Activated naive CD4-positive, alpha-beta T cell treated with anti-CD3 and anti-CD28 coated beads, Interleukin-2, amount 50 U/mL, for 24 hours (primary cell): ENCODE results near the gene FAM98A.
A peak's percentile ranks its signal among the peaks of the same experiment; 100 is the strongest.

Source experiments
- H3K27ac Mint-ChIP-seq: one replicate; pipeline ENCODE4 v1.8.0; 2021; ENCODE audit warnings: mild to moderate bottlenecking, mixed read lengths
- H3K27me3 Mint-ChIP-seq: one replicate; pipeline ENCODE4 v1.8.0; 2021; ENCODE audit warnings: mixed read lengths
- H3K36me3 Mint-ChIP-seq: one replicate; pipeline ENCODE4 v1.8.0; 2021; ENCODE audit warnings: mixed read lengths
- H3K4me1 Mint-ChIP-seq: one replicate; pipeline ENCODE4 v1.8.0; 2021; ENCODE audit warnings: mixed read lengths
- H3K4me3 Mint-ChIP-seq: one replicate; pipeline ENCODE4 v1.8.0; 2021; ENCODE audit warnings: mild to moderate bottlenecking, mixed read lengths
- H3K9me3 Mint-ChIP-seq: one replicate; pipeline ENCODE4 v1.8.0; 2021; ENCODE audit warnings: mixed read lengths

FAM98A gene

DNA sequence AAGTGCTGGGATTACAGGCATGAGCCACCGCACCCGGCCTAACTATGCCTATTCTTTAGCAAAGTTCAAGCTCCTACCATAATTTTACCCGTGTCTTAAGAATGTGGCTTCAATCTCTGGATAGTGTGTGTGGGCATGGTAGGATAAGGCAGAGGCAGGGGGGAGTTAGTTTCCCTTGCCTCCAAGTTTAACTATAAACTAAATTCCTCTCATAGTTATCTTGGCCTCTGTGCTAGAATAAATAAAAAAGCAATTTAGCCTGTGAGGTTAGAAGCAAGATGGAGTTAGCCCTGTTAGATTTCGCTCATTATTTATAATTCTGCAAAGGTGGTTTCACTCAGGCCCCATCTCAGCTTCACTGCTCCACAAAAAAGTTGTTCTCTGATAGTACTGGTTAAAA is 7.0 kb upstream of the FAM98A start:
- H3K27ac Mint-ChIP-seq: no peak overlapping the region
- no peaks in the 10 kb centered on the region for H3K36me3 Mint-ChIP-seq
- H3K27me3 Mint-ChIP-seq: no peaks in the 10 kb centered on the region
- H3K4me3 Mint-ChIP-seq: no peak overlapping the region
- H3K9me3 Mint-ChIP-seq: no peaks in the 10 kb centered on the region
- no peaks in the 10 kb centered on the region for H3K4me1 Mint-ChIP-seq

DNA sequence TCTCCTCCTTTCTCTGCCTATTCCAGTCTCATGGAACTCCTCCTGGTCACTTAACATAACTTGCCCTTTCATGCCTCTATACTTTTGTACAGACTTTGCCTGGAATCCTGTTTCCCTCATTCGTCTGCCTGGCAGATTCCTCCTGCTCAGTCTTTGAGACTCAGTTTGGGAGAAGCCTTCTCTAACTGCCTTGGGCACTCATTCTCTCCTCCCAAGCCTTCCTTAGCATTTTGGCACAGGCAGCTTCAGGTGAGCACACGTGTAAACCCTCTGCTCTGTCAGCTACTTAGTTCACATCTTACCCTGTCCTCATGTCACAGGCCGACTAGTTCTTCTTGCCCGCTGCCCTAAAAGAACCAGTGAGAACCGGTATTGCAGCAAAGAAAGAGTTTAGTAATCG is 6.0 kb upstream of the FAM98A start:
- no peak overlapping the region for H3K27ac Mint-ChIP-seq
- H3K27me3 Mint-ChIP-seq: no peaks in the 10 kb centered on the region
- H3K4me1 Mint-ChIP-seq: peaks cover under 1% of the 10 kb centered on the region
- H3K36me3 Mint-ChIP-seq: no peaks in the 10 kb centered on the region
- no peak overlapping the region for H3K4me3 Mint-ChIP-seq
- no peaks in the 10 kb centered on the region for H3K9me3 Mint-ChIP-seq

DNA sequence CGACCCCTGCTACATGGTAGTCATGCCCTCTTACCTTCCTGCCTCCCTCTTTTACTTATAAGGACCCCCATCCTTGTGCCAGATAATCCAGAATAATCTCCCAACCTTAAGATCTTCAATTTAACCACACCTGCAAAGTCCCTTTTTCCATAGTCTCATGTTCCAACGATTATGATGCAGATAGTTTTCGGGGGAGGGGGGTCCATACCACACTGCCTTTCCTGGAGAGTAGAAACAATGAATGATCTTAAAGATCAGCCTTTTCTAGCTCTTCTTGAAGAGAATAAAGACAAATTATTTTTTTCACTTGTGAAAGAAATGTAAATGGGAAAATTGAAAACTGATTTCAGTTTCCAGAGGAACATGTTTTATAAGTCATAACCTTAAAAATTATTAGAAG is 4.3 kb upstream of the FAM98A start:
- no peak overlapping the region for H3K27ac Mint-ChIP-seq

DNA sequence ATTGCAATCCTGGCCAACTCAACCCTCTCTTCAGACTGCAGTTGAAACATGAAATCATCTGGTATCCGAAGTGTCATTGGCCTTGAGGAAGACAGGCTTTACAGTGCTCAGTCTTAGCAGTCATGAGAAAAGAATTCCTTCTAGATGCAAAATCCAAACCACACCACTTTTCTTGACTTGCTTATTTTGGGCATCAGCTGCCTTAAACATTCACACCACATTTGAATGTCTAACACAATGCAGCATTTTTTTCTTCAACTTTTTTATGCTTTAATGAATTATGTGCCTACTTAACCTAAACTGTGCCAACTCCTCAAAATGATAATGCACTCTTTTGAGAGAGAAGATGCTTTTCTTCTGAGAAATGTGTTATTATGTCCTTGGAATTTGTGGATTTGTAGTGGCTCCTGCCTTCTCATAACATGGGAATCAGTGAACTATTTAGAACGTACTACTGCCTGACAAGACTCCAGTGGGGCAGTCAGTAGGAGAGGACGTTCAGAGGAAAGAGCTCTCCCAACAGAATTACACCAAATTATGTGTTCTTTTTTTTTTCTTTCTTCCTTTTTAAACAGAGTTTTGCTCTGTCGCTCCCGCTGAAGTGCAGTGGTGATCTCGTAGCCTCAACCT is 3.2 kb upstream of the FAM98A start:
- Mint-ChIP-seq H3K27ac (no peak overlapping the region), H3K27me3 (no peaks in the 10 kb centered on the region), H3K36me3 (no peaks in the 10 kb centered on the region), H3K4me1 (peaks cover 16% of the 10 kb centered on the region), H3K9me3 (no peaks in the 10 kb centered on the region), H3K4me3 (no peak overlapping the region)

More for the DNA sequence above, 4.3 kb upstream of the FAM98A start:
- Mint-ChIP-seq H3K27me3 (no peaks in the 10 kb centered on the region), H3K9me3 (no peaks in the 10 kb centered on the region), H3K36me3 (no peaks in the 10 kb centered on the region), H3K4me3 (no peak overlapping the region), H3K4me1 (peaks cover 10% of the 10 kb centered on the region)

DNA sequence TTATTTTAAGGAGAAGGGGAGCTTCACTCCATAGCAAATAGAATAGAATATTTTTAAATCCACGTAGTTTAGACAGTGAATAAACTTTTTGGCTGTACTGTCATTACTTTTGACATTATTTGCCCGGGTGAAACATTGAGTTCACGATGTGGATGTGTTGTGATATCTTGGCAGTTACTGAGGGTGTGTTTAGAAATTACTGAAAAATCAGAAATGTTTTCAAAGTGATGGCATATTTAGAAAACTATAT is 769 bp upstream of the FAM98A start:
- H3K27me3 Mint-ChIP-seq: no peaks in the 10 kb centered on the region
- peaks cover 28% of the 10 kb centered on the region for H3K4me1 Mint-ChIP-seq
- H3K36me3 Mint-ChIP-seq: no peaks in the 10 kb centered on the region
- peak overlapping the region; percentile 98 for H3K4me3 Mint-ChIP-seq
- H3K9me3 Mint-ChIP-seq: no peaks in the 10 kb centered on the region
- peak overlapping the region; percentile 98 for H3K27ac Mint-ChIP-seq

DNA sequence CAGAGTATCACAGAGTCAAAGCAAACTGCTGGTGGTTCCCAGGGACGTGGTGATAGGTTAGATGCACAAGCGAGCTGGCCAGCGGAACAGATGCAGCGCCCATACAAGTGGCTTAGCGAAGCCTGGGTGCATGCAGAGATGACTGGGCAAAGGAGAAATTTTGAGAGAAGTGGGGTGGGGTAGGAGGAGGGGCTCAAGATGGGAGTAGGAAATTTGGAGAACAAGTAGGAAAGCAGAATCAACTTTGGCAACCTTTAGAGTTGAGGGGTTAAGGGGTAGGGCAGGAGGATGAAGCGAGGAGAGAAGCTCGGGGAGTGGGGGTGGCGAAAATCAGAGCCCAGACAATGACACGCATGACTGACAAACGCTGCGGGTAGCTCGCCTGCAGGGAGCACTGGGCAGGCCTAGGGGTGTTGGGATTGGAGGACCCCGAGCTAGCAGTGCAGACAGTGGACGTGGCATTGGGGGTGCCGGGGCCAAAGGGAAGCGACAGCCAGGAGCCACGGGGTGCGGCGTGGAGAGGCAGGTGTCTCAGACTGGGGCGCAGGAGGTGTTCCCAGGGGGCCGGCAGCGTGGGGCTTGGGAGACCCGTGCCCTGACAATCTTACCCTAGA is 431 bp downstream of the FAM98A start:
- peak overlapping the region; percentile 98 for H3K27ac Mint-ChIP-seq
- no peaks in the 10 kb centered on the region for H3K27me3 Mint-ChIP-seq
- peaks cover 36% of the 10 kb centered on the region for H3K4me1 Mint-ChIP-seq

DNA sequence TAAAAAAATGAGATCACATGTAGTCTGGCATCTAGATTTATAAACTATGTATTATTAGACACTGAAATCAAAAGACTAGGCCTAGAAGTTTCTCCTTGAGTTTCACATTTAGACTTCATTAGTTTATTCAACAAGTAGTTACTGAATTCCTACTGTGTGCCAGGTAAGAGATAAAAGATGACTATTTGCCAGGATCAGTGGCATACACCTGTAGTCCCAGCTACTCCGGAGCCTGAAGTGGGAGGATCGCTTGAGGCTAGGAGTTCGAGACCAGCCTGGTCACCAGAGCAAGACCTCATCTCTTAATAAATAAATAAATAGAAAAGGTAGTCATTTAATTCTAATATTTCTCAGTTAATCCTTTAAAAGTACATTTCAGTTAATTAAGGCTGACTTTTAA is 2.1 kb downstream of the FAM98A start:
- H3K4me1 Mint-ChIP-seq: peaks cover 47% of the 10 kb centered on the region
- H3K4me3 Mint-ChIP-seq: peak overlapping the region; percentile 51
- H3K9me3 Mint-ChIP-seq: no peaks in the 10 kb centered on the region
- no peak overlapping the region for H3K27ac Mint-ChIP-seq
- H3K36me3 Mint-ChIP-seq: peaks cover 5% of the 10 kb centered on the region
- H3K27me3 Mint-ChIP-seq: no peaks in the 10 kb centered on the region

More for the DNA sequence above, 431 bp downstream of the FAM98A start:
- H3K36me3 Mint-ChIP-seq: peaks cover 4% of the 10 kb centered on the region
- peak overlapping the region; percentile 98 for H3K4me3 Mint-ChIP-seq
- no peaks in the 10 kb centered on the region for H3K9me3 Mint-ChIP-seq

DNA sequence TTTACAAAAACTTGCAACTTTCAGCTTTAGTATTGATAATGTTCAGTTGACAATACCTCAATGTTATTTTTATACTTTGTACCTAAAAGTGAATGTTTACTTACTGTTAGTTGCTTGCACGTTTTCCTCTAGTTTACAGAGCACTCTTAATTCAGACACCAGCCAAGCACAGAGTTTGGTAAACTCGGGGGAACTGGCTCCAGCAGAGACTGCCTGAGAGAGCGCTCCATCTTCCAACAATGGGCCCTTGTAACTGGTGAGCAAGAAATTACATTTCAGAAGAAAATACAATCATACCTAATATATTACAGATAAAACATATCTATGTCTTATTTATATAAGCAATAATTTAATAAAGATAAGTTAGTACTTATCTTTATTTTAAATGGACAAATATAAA is 3.7 kb downstream of the FAM98A start:
- Mint-ChIP-seq H3K27me3 (no peaks in the 10 kb centered on the region), H3K9me3 (no peaks in the 10 kb centered on the region), H3K36me3 (peaks cover 9% of the 10 kb centered on the region), H3K4me1 (peaks cover 54% of the 10 kb centered on the region), H3K4me3 (no peak overlapping the region), H3K27ac (no peak overlapping the region)

DNA sequence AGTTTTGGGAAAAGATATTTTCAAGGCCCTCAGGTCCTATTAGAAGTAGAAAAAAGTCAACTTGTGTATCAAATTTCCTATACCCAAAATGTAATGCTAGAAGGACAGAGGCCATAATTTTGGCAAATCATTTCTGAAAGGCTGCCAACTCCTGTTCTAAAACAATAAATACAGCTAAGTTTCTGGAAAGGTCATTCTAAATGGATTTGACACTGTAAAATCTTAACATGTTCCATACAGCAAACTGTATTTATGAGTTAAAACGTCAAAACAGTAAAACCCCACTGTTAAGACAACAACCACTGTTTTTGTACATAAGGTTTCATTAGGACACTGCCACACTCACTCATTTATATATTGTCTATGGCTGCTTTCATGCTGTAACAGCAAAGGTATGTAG is 9.7 kb downstream of the FAM98A start:
- Mint-ChIP-seq H3K27me3 (no peaks in the 10 kb centered on the region), H3K27ac (no peak overlapping the region), H3K36me3 (peaks cover 17% of the 10 kb centered on the region), H3K9me3 (no peaks in the 10 kb centered on the region), H3K4me1 (peaks cover 29% of the 10 kb centered on the region), H3K4me3 (no peak overlapping the region)

DNA sequence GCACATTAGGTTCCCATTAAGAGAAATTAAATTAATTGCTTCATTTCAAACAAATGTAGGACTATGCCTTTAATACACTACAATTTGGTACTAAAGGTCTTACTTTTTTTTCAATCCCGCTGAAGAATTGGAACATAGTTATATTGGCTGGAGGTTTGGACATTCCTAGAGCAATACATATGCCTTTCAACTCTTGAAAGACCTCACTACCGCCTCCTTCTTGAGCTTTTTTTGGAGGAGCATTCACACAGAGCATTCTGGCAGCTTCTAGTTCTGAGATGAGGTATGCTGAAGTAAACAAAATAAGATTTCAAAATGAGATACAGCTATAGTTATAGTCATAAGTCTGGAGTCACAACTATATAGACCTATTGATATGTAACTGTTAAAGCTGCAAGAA is 10.9 kb downstream of the FAM98A start:
- H3K27ac Mint-ChIP-seq: peak overlapping the region; percentile 35
- no peaks in the 10 kb centered on the region for H3K27me3 Mint-ChIP-seq
- H3K9me3 Mint-ChIP-seq: no peaks in the 10 kb centered on the region
- peaks cover 13% of the 10 kb centered on the region for H3K36me3 Mint-ChIP-seq
- H3K4me1 Mint-ChIP-seq: peaks cover 21% of the 10 kb centered on the region
- H3K4me3 Mint-ChIP-seq: no peak overlapping the region

DNA sequence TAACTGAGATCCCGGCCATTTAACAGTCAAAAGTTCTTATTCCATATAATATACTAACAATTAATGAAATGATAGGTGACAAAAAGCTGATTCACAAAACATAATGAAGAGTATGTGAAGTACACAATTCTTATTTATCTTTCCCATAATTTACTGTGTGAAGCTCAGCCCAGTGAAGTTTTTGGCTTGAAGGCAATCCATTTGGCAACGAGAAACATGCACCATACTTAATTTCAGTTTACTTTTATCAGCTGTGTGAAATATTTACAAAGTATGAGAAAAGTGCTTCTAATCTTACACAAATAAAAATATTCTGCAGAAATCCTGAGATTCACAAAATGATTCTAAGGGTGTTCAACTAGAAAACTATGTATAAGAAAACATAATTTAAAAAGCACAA is 12.3 kb downstream of the FAM98A start:
- peaks cover 22% of the 10 kb centered on the region for H3K4me1 Mint-ChIP-seq
- no peak overlapping the region for H3K4me3 Mint-ChIP-seq
- no peaks in the 10 kb centered on the region for H3K27me3 Mint-ChIP-seq
- no peak overlapping the region for H3K27ac Mint-ChIP-seq
- peaks cover 13% of the 10 kb centered on the region for H3K36me3 Mint-ChIP-seq
- no peaks in the 10 kb centered on the region for H3K9me3 Mint-ChIP-seq

DNA sequence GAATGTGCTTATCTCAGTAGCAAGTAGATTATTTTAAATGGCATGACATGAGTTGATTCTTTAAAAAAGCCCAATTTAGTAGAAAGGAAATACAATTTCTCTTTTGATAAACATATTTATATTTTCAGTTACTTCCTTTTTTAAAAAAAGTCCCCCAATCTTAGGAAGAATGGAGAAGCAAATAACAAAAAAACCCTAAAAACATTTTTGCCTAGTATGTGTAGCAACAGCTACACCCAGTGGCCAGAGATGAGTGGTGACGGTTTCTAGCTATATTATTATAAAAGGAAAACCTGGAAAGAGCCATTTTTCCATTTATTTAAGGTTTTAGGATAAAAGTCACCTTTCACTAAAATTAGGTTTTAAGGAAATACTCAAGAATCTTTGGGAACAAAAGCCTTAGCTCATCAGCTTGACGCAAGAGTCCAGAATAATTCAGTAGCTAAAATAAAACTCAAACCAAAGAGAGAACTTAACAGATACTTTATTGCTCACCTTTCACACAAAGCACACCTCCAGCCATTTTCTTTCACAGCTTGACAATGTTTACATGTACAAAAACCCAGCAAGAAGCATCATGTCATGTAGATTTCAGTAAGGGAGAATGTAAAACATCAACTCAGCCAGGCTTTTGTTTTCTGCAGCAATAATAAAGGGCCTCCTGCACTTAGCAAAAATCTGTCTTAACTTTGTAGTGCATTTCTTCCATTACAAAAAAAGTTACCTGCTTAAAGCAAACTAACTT is 15.7 kb downstream of the FAM98A start:
- H3K4me3 Mint-ChIP-seq: no peak overlapping the region
- H3K9me3 Mint-ChIP-seq: no peaks in the 10 kb centered on the region
- H3K27ac Mint-ChIP-seq: no peak overlapping the region
- no peaks in the 10 kb centered on the region for H3K27me3 Mint-ChIP-seq
- peaks cover 5% of the 10 kb centered on the region for H3K36me3 Mint-ChIP-seq
- H3K4me1 Mint-ChIP-seq: peaks cover 12% of the 10 kb centered on the region

DNA sequence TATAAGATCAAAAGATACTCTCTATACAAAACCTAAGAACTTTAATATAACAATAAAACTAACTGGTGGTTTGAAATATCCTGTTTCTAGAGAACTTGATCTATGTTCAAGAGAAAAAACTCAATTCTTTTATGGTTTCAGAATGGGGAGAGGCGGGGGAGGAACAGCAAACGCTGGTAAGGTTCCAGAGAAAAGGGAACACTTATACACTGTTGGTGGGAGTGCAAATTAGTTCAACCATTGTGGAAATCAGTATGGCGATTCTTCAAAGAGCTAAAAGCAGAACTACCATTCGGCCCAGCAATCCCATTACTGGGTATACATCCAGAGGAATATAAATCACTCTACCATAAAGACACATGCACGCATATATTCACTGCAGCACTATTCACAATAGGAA is 17.2 kb downstream of the FAM98A start:
- no peak overlapping the region for H3K4me3 Mint-ChIP-seq
- peaks cover 5% of the 10 kb centered on the region for H3K36me3 Mint-ChIP-seq
- peaks cover 12% of the 10 kb centered on the region for H3K4me1 Mint-ChIP-seq
- H3K27me3 Mint-ChIP-seq: no peaks in the 10 kb centered on the region
- no peaks in the 10 kb centered on the region for H3K9me3 Mint-ChIP-seq
- H3K27ac Mint-ChIP-seq: peak overlapping the region; percentile 41

DNA sequence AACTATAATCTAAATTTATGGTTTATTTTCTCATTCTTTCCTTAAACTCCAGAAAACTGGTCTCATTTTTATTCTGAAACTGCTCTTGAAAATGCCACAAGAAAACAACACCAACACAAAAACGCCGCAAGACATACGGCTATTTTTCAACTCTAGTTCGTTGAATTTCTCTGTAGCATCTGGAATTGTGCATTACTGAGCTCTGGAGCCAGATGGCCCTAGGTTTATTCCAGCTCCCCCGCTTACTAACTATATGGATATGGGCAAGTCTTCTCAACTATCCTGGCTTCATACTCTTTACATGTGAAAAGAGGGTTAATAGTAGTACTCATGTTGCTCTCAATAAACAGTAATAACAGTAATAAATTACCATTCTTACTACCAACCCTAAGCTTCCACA is 19.9 kb downstream of the FAM98A start:
- no peak overlapping the region for H3K4me3 Mint-ChIP-seq
- H3K27me3 Mint-ChIP-seq: no peaks in the 10 kb centered on the region
- H3K36me3 Mint-ChIP-seq: no peaks in the 10 kb centered on the region
- no peaks in the 10 kb centered on the region for H3K9me3 Mint-ChIP-seq
- no peak overlapping the region for H3K27ac Mint-ChIP-seq
- peaks cover 12% of the 10 kb centered on the region for H3K4me1 Mint-ChIP-seq

DNA sequence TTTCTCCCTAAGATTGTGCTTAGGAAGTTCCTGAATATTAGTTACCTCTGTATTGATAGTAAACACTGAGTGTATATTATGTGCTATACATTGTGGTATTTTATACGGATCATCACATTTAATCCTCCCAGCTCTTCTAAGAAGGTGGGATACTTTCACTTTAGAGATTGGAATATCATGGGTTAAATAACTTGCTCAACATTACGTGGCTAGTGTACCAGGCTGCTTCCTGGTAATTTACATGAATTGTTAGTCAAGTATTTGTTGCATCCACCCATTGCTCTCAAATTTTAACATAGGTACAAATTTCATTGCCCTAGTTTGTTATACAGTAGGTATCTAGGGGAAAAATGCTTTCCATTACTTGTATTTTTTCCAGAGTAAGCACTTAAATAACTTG is 21.4 kb downstream of the FAM98A start:
- no peaks in the 10 kb centered on the region for H3K36me3 Mint-ChIP-seq
- no peak overlapping the region for H3K27ac Mint-ChIP-seq
- H3K9me3 Mint-ChIP-seq: no peaks in the 10 kb centered on the region
- H3K4me1 Mint-ChIP-seq: peaks cover 12% of the 10 kb centered on the region
- H3K27me3 Mint-ChIP-seq: no peaks in the 10 kb centered on the region
- no peak overlapping the region for H3K4me3 Mint-ChIP-seq

DNA sequence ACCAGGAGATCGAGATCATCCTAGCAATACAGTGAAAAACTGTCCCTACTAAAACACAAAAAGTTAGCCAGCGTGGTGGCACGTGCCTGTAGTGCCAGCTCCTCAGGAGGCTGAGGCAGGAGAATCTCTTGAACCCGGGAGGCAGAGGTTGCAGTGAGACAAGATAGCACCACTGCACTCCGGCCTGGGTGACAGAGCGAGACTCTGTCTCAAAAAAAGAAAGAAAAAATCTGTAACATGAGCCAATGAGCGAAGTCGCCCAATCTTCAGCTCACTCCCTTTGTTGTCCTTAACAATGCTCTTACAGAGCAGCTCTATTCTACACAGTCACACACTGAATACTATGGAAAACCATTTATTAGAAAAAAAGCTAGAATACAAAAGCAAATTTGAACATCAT is 22.0 kb downstream of the FAM98A start:
- H3K4me1 Mint-ChIP-seq: peaks cover 6% of the 10 kb centered on the region
- no peaks in the 10 kb centered on the region for H3K36me3 Mint-ChIP-seq
- H3K27me3 Mint-ChIP-seq: no peaks in the 10 kb centered on the region
- no peak overlapping the region for H3K4me3 Mint-ChIP-seq
- H3K27ac Mint-ChIP-seq: no peak overlapping the region
- H3K9me3 Mint-ChIP-seq: no peaks in the 10 kb centered on the region
